ENCODE results near the gene EFCAB8.
"Not testable (repeated sequence)": the region's sequence is repeated elsewhere in the genome, so short reads cannot be mapped to it uniquely, and the experiment has no call there.

The EFCAB8 gene

GRCh38 chr20:32855387-32855786 lies 3.3 kb upstream of the EFCAB8 start:
- TF ChIP-seq CTCF (IDR thresholded peaks at IDR 0.05; ENCODE audit: insufficient read depth, missing control alignments), result no peak
- FAIRE-seq (no peak), DNase-seq (ENCODE audit: insufficient read length, low spot score) (no peak)

- FAIRE-seq (no peak), DNase-seq (ENCODE audit: insufficient read length, low spot score) (no peak)
- TF ChIP-seq CTCF (IDR thresholded peaks at IDR 0.05; ENCODE audit: insufficient read depth, missing control alignments), result no peak
Measured at GRCh38 chr20:32858189-32858588, 534 bp upstream of the EFCAB8 start.

- FAIRE-seq (no peak), DNase-seq (ENCODE audit: insufficient read length, low spot score) (no peak)
- no peak for TF ChIP-seq CTCF (IDR thresholded peaks at IDR 0.05; ENCODE audit: insufficient read depth, missing control alignments)
Measured at GRCh38 chr20:32861446-32861845, 2.7 kb downstream of the EFCAB8 start.

- DNase-seq (ENCODE audit: insufficient read length, low spot score), result no peak
- no peak for TF ChIP-seq CTCF (IDR thresholded peaks at IDR 0.05; ENCODE audit: insufficient read depth, missing control alignments)
- FAIRE-seq, result no peak
Measured at GRCh38 chr20:32869562-32869961, 10.8 kb downstream of the EFCAB8 start.

- DNase-seq (ENCODE audit: insufficient read length, low spot score); FAIRE-seq: not testable (repeated sequence)
Measured at GRCh38 chr20:32870526-32870925, 11.8 kb downstream of the EFCAB8 start.

GRCh38 chr20:32870985-32871384 lies 12.3 kb downstream of the EFCAB8 start:
- no peak for TF ChIP-seq CTCF (IDR thresholded peaks at IDR 0.05; ENCODE audit: insufficient read depth, missing control alignments)
- FAIRE-seq (no peak), DNase-seq (ENCODE audit: insufficient read length, low spot score) (no peak)

- FAIRE-seq (no peak), DNase-seq (ENCODE audit: insufficient read length, low spot score) (no peak)
- TF ChIP-seq CTCF (IDR thresholded peaks at IDR 0.05; ENCODE audit: insufficient read depth, missing control alignments), result no peak
Measured at GRCh38 chr20:32871627-32872160, 13.0 kb downstream of the EFCAB8 start.

GRCh38 chr20:32872266-32872665 lies 13.5 kb downstream of the EFCAB8 start:
- DNase-seq (ENCODE audit: insufficient read length, low spot score), result no peak
- no peak for FAIRE-seq
- TF ChIP-seq CTCF (IDR thresholded peaks at IDR 0.05; ENCODE audit: insufficient read depth, missing control alignments), result no peak

Data from D721Med (cell line).